Testis (tissue), 5 donors: Measurements from ENCODE around the gene TRPC3. TPM values are rescaled to one million over a fixed set of nuclear protein-coding genes. Genes with fewer than 3 reads are reported as not detected.

Source experiments
- DNase-seq: peaks from one replicate; pipeline ENCODE4 v3.0.0-alpha.2; 2019
- H3K27ac ChIP-seq, 2 donors: fragments of 200-600 bp; sonication (generic); one replicate each; pipeline ENCODE4 v1.5.1; 2019
- H3K27me3 ChIP-seq: fragments of 200-600 bp; sonication (generic); one replicate; pipeline ENCODE4 v1.5.1; 2019
- H3K36me3 ChIP-seq: fragments of 200-600 bp; sonication (generic); one replicate; pipeline ENCODE4 v1.5.1; 2017; ENCODE audit warnings: low read depth; ENCODE audit errors: missing control alignments
- H3K4me1 ChIP-seq: fragments of 200-600 bp; sonication (generic); one replicate; pipeline ENCODE4 v1.5.1; 2019
- H3K4me3 ChIP-seq, 2 donors: fragments of 200-600 bp; sonication (generic); one replicate each; pipeline ENCODE4 v1.5.1; 2017 to 2019
- H3K9me3 ChIP-seq: fragments of 200-600 bp; sonication (generic); one replicate; pipeline ENCODE4 v1.5.1; 2017
- POLR2A ChIP-seq: fragments of 450-650 bp; IDR thresholded peaks from one replicate; pipeline ENCODE4 v1.6.1; 2017; ENCODE audit warnings: antibody characterized with exemption, mild to moderate bottlenecking, moderate library complexity
- WGBS, 2 donors: methylation state at CpG; one replicate each; pipeline ENCODE4 v1.1.5; 2018; 5-methylcytosine and 5-hydroxymethylcytosine counted together
- intact Hi-C: fragments of 100-400 bp; cut with DNase I; formaldehyde crosslinking; loops from one replicate; pipeline ENCODE4 v1.15.1; 2023; ENCODE audit warnings: low total_unique reads
- long read RNA-seq, 2 donors: transcript quantifications; one replicate each; lab custom pipeline, GENCODE V29; 2026
- polyA plus RNA-seq: library from polyadenylated mRNA; stranded (reverse); fragments of 350-450 nt; fragmentation: Illumina TruSeq; extraction: RNeasy Lipid Tissue Mini Kit (QIAGEN cat#74804); gene quantifications from one replicate; pipeline ENCODE4 v1.2.3, GENCODE V29; 2014; ENCODE audit warnings: low read depth, low replicate concordance; ENCODE audit not compliant: insufficient read depth
- total RNA-seq, 2 donors: library from RNA; depleted of rRNA; stranded (reverse); fragments of >200 nt; gene quantifications; one replicate each; pipeline ENCODE4 v1.2.3, GENCODE V29; 2016
- TF ChIP-seq, protein P1 (sequence below), 3 experiments: fragments of 450-650 bp in 2 of 3; fragments of 200-600 bp in 1 of 3; sonication (generic) in 1 of 3; IDR thresholded peaks; one replicate each; pipeline ENCODE4 v1.5.1; 2016 to 2019; ENCODE audit warnings: antibody characterized with exemption in 3 of 3, mild to moderate bottlenecking in 2 of 3, moderate library complexity in 1 of 3

Gene TRPC3
- total RNA-seq (1 to 10 TPM; 1.9 to 3.7 TPM), polyA plus RNA-seq (0.57 TPM)
- long read RNA-seq, donor 1, result 0 reads
- long read RNA-seq, donor 2, result 0 reads

DNA sequence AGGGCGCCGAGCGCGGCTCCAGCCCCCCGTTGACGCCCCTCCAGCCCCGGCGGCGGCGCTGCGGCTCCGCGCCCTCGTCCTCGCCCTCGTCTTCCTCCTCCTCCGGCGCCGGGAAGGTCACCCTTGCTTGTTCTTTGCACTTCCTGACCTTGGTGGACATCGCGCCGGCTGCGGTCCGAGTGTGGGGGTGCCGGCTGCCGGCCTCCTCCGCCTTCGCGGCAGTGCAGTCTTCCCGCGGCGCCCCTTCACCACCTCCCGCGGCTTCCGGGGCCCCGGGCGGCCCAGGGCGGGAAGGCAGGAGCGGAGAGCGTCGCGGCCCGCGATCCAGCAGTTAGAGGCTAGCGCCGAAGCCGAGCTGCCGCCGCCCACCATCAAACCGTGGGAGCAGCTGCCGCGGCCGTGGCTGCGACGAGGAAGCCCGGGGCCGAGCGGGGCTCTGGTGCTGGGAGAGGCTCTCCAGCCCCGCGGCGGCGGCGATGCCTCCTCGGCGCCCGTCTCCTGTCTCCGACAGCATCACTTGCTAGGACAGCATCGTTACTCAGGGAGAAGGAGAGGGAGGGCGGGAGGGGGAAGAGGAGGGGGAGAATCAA lies at the start of gene TRPC3:
TSS of gene TRPC3 (minus strand) at position 540 of the 590 bp plus-strand sequence. CDS start at position 160, 380 bp downstream.
- H3K27me3 ChIP-seq, result no peaks in the 10 kb centered on the region
- H3K9me3 ChIP-seq, result no peaks in the 10 kb centered on the region
- H3K27ac ChIP-seq, result peak within 1 kb of the TSS; percentile 11 to 19
- no peaks in the 10 kb centered on the region for H3K4me1 ChIP-seq
- peak; percentile 38 for DNase-seq
- WGBS, 2 donors, result 1 to 8% methylated on average over 9 to 69 of the region's 69 CpGs
- no peaks in the 10 kb centered on the region for H3K36me3 ChIP-seq
- H3K4me3 ChIP-seq, result peak within 1 kb of the TSS; percentile 53 to 54
- intact Hi-C loops, result no loop called here
- no peak for TF ChIP-seq POLR2A
- TF ChIP-seq, protein P1, sequence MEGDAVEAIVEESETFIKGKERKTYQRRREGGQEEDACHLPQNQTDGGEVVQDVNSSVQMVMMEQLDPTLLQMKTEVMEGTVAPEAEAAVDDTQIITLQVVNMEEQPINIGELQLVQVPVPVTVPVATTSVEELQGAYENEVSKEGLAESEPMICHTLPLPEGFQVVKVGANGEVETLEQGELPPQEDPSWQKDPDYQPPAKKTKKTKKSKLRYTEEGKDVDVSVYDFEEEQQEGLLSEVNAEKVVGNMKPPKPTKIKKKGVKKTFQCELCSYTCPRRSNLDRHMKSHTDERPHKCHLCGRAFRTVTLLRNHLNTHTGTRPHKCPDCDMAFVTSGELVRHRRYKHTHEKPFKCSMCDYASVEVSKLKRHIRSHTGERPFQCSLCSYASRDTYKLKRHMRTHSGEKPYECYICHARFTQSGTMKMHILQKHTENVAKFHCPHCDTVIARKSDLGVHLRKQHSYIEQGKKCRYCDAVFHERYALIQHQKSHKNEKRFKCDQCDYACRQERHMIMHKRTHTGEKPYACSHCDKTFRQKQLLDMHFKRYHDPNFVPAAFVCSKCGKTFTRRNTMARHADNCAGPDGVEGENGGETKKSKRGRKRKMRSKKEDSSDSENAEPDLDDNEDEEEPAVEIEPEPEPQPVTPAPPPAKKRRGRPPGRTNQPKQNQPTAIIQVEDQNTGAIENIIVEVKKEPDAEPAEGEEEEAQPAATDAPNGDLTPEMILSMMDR (IDR thresholded peaks at IDR 0.05), result no peak

DNA sequence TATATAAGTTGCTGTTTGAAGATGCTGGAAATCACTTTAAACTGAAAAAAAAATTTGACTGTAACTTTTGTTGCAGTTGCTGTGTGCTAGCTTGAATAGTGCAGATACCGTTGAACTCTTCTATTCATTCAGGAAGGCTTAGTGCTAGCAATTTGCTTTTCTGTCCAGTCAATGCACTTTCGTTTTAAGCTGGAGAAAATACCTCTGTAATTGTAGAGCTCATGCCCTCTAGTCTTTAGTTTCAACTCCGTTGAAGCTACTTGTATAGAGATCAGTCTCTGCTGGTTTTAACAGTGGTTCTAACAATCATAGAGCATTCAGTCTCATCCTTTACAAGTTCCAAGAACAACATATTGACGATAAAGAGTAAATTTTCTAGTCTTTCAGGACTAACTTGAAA lies 49.0 kb upstream of the TRPC3 start:
- Histone ChIP-seq H3K27me3 (no peaks in the 10 kb centered on the region), H3K36me3 (no peaks in the 10 kb centered on the region), H3K9me3 (no peaks in the 10 kb centered on the region), H3K27ac (no peak overlapping the region), H3K4me3 (no peak overlapping the region), H3K4me1 (no peaks in the 10 kb centered on the region)
- TF ChIP-seq POLR2A, result no peak
- TF ChIP-seq, protein P1 (IDR thresholded peaks at IDR 0.05), result no peak
- no peak for DNase-seq
- intact Hi-C loops, result no loop called here
- 62 to 68% methylated on average over 4 of the region's 4 CpGs for WGBS, 2 donors

DNA sequence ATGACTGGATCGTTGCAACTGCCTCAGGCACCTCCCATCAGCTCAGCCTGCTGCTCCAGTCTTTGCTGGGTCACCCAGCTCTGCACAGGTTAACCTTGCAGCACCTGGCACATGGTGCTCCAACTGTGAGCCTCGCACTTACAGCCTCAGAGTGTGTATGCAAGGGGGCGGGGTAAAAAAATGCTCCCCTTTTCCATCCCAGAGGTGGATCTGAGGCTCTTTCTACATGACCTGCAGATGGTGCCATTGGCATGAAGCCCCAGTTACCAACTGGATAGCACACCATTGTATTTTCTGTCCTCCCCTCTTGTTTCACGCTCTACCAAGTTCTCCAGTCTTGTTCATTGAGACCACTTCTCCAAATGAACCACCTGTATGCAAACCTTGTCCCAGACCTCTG lies 46.2 kb upstream of the TRPC3 start:
- intact Hi-C loops, result no loop called here
- Histone ChIP-seq H3K9me3 (no peaks in the 10 kb centered on the region), H3K4me1 (no peaks in the 10 kb centered on the region), H3K27me3 (no peaks in the 10 kb centered on the region), H3K27ac (no peak overlapping the region), H3K36me3 (no peaks in the 10 kb centered on the region), H3K4me3 (no peak overlapping the region)
- no peak for DNase-seq
- TF ChIP-seq, protein P1 (IDR thresholded peaks at IDR 0.05), result no peak
- no peak for TF ChIP-seq POLR2A
- WGBS, 2 donors, result 82 to 86% methylated on average over 4 of the region's 4 CpGs

DNA sequence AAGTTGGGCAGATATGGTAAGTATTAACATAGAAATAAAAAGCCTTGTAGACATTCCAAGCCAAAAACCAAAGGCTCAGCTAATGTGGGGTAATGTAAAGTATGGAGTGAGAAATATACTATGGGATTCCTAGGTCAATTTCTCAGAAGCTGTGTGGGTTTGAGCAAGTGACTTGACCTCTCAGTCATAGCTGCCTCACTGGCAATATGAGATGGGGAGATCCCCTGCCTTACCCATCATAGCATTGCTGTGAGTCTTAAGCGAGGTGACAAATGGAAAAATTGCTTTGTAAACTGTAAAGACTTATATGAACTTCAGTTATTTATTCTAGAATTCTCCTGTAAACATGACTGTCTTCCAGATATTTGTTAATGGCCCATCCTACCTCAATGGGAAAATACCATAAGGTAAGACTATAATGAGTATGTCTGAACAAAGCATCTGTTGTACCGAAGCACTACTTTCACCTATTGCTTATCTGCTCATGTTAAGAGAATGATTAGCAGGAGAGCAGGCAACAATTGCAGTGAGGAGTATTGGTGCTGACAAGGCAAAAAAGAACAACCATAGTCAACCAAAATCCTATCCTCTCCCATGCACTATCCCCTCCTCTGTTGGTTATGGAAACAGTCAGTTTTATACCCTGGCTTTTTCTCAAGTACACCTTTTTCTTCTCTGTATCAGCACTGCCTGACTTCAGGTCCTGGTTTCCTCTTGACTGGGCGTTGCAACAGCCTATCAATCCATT lies 44.1 kb upstream of the TRPC3 start:
- Histone ChIP-seq H3K4me3 (no peak overlapping the region), H3K9me3 (no peaks in the 10 kb centered on the region), H3K27ac (no peak overlapping the region), H3K4me1 (no peaks in the 10 kb centered on the region), H3K27me3 (no peaks in the 10 kb centered on the region), H3K36me3 (no peaks in the 10 kb centered on the region)
- TF ChIP-seq POLR2A, result no peak
- TF ChIP-seq, protein P1 (IDR thresholded peaks at IDR 0.05), result no peak
- WGBS, 2 donors, result 86 to 92% methylated on average over 3 of the region's 3 CpGs
- intact Hi-C loops, result no loop called here
- DNase-seq, result no peak
